ENCODE measurements around the gene ETS2. TPM values are rescaled to one million over a fixed set of nuclear protein-coding genes. Genes with fewer than 3 reads are reported as not detected.

ETS2 gene
- total RNA-seq (100 to 1,000 TPM in 1 of 4 donors, 10 to 100 TPM in 3; 37.0 to 494 (median 96.6) TPM), polyA plus RNA-seq (100 to 1,000 TPM in 1 of 3 donors, 10 to 100 TPM in 2; 43.4 to 115 (median 57.8) TPM)
- long read RNA-seq, donor 1, transcript ETS2-202 (10 exons, 3,766 nt), result major isoform, 129 of 269 reads
- long read RNA-seq, donor 1, partial matches to known transcripts, result 129 of 269 reads
- long read RNA-seq, donor 1, other reads (novel, unspliced or antisense), result 11 of 269 reads
- long read RNA-seq, donor 2, transcript ETS2-202 (10 exons, 3,766 nt), result major isoform, 41 of 115 reads
- long read RNA-seq, donor 2, partial matches to known transcripts, result 68 of 115 reads
- long read RNA-seq, donor 2, other reads (novel, unspliced or antisense), result 6 of 115 reads

DNA sequence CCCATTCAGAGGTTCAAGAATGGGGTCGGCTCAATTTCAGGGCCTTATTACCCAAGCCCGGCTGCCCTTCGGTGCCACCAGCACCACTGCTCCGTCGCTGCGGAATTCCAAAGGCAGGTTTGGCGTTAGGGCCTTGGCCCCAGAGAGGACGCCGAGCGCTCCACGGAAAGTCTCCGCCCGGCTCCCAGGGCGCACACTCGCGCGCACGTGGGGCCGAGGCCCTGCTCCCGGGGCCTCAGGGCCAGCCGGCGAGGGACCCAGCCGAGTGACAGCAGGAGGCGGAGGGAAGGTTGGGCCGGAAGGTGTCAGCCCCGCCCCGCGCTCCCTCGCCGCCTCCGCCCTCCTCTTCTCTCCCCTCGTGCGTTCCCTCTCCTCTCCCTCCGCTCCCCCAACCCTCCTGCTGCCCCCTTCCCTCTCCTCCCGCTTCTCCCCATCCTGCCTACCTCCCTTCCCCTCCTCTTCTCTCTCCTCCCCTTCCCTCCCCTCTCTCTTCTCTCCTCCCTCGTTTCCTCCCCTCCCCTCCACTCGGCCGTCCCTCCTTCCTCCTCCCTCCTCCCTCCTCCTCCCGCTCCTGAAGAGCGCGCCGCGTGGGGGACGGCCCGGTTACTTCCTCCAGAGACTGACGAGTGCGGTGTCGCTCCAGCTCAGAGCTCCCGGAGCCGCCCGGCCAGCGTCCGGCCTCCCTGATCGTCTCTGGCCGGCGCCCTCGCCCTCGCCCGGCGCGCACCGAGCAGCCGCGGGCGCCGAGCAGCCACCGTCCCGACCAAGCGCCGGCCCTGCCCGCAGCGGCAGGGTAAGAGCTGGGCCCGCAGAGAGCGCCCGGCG, at the start of gene ETS2:
ETS2 (plus strand) TSS at position 602 of the 825 bp plus-strand sequence. CDS start 4,106 bp downstream, outside the sequence.
- intact Hi-C loops (cut with DNase I), result loop anchor here (1.0 to 10.0 kb wide), 10 partner anchors 48 to 317 kb away; no protein-coding TSS in a partner anchor
- no peaks in the 10 kb centered on the region for H3K27me3 ChIP-seq (ENCODE audit: insufficient read depth in 3 of 3, low read length in 2 of 3)
- ATAC-seq (peak; percentile 86 to 90 (median 86)), DNase-seq (peak; percentile 90 to 95)
- no peaks in the 10 kb centered on the region for H3K9me3 ChIP-seq
- peaks cover 5 to 37% of the 10 kb centered on the region in 2 donors for H3K36me3 ChIP-seq (ENCODE audit: insufficient read depth in 1 of 2, low read depth in 1 of 2)
- WGBS, 3 donors, result 0 to 1% (median 0%) methylated on average over 49 to 76 of the region's 76 CpGs
- peaks cover 10% of the 10 kb centered on the region for H3K4me1 ChIP-seq
- peak within 1 kb of the TSS; percentile 96 for H3K27ac ChIP-seq
- peak within 1 kb of the TSS; percentile 76 for H3K4me3 ChIP-seq
- TF ChIP-seq, protein P1, sequence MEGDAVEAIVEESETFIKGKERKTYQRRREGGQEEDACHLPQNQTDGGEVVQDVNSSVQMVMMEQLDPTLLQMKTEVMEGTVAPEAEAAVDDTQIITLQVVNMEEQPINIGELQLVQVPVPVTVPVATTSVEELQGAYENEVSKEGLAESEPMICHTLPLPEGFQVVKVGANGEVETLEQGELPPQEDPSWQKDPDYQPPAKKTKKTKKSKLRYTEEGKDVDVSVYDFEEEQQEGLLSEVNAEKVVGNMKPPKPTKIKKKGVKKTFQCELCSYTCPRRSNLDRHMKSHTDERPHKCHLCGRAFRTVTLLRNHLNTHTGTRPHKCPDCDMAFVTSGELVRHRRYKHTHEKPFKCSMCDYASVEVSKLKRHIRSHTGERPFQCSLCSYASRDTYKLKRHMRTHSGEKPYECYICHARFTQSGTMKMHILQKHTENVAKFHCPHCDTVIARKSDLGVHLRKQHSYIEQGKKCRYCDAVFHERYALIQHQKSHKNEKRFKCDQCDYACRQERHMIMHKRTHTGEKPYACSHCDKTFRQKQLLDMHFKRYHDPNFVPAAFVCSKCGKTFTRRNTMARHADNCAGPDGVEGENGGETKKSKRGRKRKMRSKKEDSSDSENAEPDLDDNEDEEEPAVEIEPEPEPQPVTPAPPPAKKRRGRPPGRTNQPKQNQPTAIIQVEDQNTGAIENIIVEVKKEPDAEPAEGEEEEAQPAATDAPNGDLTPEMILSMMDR (IDR thresholded peaks at IDR 0.05), result no peak

DNA sequence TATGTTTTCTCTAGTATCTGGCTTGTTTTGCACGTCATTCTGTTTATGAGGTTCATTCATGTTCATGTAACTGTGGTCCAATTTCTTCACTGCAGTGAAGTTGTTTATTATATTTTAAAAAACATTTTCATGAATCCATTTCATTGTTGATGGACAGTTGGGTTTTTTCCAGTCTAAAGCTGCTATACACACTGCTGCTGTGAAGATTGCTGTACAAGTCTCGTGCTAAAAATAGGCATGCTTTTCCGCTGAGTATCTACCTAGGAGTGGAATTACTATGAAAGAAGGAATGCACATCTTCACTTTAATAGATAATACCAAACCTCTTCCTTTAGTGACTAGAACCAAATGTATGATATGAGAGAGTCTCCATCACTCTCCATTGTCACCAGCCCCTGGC, 49.0 kb upstream of the ETS2 start:
- TF ChIP-seq, protein P1 (IDR thresholded peaks at IDR 0.05), result no peak
- Histone ChIP-seq H3K4me1 (peaks cover 17% of the 10 kb centered on the region), H3K36me3 (ENCODE audit: insufficient read depth in 1 of 2, low read depth in 1 of 2) (no peaks in the 10 kb centered on the region), H3K27me3 (ENCODE audit: insufficient read depth in 3 of 3, low read length in 2 of 3) (no peaks in the 10 kb centered on the region), H3K9me3 (no peaks in the 10 kb centered on the region), H3K4me3 (no peak overlapping the region), H3K27ac (no peak overlapping the region)
- WGBS, 3 donors, result 52 to 58% (median 56%) methylated on average over 3 of the region's 3 CpGs
- ATAC-seq, result peak in 3 of 4 donors; percentile 56 to 59 (median 57)
- DNase-seq, result no peak
- intact Hi-C loops (cut with DNase I), result no loop called here

DNA sequence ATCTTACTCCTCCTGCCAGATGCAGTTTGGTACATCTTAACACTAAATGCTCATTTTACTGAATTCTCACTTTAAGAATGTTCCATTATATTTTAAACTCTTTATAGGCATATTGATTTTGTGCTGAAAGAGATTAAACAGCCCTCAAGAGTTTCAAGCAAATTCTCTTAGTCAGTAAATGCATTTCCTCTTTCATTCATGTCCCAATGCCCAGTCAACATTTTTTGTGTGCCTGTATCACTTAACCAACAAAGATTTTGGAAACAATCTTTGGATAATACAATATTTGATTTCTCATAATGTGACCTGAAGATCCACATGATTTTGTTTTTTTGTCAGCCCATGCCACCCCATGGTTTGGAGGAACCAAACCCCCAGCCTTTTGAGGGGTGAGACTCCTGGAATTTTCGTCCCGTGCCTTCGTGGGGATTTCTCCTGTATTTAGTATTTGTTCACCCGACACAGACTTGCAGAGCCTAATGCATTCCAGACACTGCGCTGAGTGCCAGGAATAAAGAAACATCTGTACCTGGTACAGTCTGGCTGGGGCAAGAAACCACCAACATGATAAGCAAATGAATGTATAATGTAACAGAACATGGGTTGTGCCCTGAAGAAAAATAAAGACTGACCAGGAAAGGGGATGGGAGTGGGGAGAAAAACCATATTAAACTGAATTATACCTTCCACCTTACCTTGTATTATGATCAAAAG, 47.1 kb upstream of the ETS2 start:
- no peaks in the 10 kb centered on the region for H3K9me3 ChIP-seq
- WGBS, 3 donors, result 63 to 74% (median 64%) methylated on average over 5 of the region's 5 CpGs
- no peak for DNase-seq
- no peak overlapping the region for H3K4me3 ChIP-seq
- no peaks in the 10 kb centered on the region for H3K36me3 ChIP-seq (ENCODE audit: insufficient read depth in 1 of 2, low read depth in 1 of 2)
- H3K4me1 ChIP-seq, result peaks cover 17% of the 10 kb centered on the region
- no peak overlapping the region for H3K27ac ChIP-seq
- TF ChIP-seq, protein P1 (IDR thresholded peaks at IDR 0.05), result no peak
- intact Hi-C loops (cut with DNase I), result no loop called here
- no peaks in the 10 kb centered on the region for H3K27me3 ChIP-seq (ENCODE audit: insufficient read depth in 3 of 3, low read length in 2 of 3)
- no peak for ATAC-seq

DNA sequence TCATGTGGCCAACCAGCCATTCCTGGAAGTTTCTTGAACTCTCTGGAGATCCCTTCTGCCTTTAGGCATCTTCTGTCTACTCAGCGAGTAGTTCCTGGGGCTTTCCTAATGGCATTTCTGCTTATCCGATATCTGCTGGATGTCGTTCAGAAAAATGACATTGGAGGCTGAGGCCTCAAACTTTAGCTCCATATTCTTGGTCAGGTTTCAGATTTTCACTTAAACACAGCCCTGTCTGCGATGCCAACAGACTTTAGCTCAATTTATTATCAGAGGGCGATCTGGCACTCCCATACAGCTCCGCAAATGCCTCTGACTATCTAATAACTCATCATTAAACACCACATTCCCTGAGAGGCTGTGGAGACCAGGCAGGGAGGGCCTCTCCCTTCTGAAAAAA, 46.3 kb upstream of the ETS2 start:
- H3K4me1 ChIP-seq, result peaks cover 17% of the 10 kb centered on the region
- H3K36me3 ChIP-seq (ENCODE audit: insufficient read depth in 1 of 2, low read depth in 1 of 2), result no peaks in the 10 kb centered on the region
- no peaks in the 10 kb centered on the region for H3K9me3 ChIP-seq
- no peak overlapping the region for H3K4me3 ChIP-seq
- no peak overlapping the region for H3K27ac ChIP-seq
- TF ChIP-seq, protein P1 (IDR thresholded peaks at IDR 0.05), result no peak
- WGBS, 3 donors, result 83% methylated on average over 6 of the region's 6 CpGs
- no peaks in the 10 kb centered on the region for H3K27me3 ChIP-seq (ENCODE audit: insufficient read depth in 3 of 3, low read length in 2 of 3)
- intact Hi-C loops (cut with DNase I), result no loop called here
- DNase-seq, result no peak
- ATAC-seq, result no peak
